NCI-H748 treated with DMSO at 0.1 percent for 48 hours (cell line): Measurements from ENCODE around the gene CLDN4.
"Not testable (repeated sequence)": the region's sequence is repeated elsewhere in the genome, so short reads cannot be mapped to it uniquely, and the experiment has no call there.

ENCODE experiments used
- DNase-seq: peaks from one replicate; lab custom pipeline; 2025; lab: John Stamatoyannopoulos, UW

The CLDN4 gene, protein sequence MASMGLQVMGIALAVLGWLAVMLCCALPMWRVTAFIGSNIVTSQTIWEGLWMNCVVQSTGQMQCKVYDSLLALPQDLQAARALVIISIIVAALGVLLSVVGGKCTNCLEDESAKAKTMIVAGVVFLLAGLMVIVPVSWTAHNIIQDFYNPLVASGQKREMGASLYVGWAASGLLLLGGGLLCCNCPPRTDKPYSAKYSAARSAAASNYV

DNA sequence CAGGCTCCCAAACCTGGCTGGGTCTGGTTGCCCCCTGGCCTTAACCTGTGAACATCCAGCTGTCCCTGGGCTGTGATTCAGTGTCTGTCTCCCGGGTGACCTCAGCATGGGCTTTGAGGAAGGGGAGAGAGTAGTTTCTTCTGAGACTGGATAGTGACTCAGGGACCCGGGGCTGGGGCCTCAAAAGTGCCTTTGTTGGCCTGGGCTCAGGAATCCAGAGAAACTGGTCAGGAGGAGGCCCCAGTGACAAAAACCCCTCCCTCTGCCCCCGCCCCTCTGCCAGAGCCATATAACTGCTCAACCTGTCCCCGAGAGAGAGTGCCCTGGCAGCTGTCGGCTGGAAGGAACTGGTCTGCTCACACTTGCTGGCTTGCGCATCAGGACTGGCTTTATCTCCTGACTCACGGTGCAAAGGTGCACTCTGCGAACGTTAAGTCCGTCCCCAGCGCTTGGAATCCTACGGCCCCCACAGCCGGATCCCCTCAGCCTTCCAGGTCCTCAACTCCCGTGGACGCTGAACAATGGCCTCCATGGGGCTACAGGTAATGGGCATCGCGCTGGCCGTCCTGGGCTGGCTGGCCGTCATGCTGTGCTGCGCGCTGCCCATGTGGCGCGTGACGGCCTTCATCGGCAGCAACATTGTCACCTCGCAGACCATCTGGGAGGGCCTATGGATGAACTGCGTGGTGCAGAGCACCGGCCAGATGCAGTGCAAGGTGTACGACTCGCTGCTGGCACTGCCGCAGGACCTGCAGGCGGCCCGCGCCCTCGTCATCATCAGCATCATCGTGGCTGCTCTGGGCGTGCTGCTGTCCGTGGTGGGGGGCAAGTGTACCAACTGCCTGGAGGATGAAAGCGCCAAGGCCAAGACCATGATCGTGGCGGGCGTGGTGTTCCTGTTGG, at the start of gene CLDN4:
Gene CLDN4 (plus strand): TSS at position 316 of the 903 bp plus-strand sequence. CDS start 206 bp downstream, at position 522.
- no peak for DNase-seq

DNA sequence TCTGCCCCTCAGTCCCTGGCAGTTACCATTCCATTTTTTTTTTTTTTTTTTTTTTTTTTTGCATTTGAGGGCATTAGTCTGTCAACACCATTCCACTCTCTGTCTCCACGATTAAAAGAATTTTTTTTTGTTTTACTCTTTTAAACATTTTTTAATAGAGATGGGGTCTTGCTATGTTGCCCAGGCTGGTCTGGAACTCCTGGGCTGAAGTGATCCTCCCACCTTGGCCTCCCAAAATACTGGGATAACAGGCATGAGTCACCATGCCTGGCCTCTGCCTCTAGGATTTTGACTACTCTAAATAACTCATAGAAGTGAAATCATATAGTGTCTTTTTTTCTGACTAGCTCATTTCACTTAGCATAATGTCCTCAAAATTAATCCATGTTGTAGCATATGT, 44.2 kb upstream of the CLDN4 start:
- DNase-seq: no peak

DNA sequence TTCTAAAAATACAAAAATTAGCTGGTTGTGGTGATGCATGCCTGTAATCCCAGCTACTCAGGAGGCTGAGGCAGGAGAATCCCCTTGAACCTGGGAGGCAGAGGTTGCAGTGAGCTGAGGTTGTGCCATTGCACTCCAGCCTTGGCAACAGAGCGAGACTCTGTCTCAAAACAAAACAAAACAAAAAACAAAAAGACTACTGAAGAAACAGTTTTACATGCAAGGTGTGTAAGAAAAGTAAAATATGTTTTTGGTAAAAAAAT, 43.1 kb upstream of the CLDN4 start:
- not testable (repeated sequence) for DNase-seq

DNA sequence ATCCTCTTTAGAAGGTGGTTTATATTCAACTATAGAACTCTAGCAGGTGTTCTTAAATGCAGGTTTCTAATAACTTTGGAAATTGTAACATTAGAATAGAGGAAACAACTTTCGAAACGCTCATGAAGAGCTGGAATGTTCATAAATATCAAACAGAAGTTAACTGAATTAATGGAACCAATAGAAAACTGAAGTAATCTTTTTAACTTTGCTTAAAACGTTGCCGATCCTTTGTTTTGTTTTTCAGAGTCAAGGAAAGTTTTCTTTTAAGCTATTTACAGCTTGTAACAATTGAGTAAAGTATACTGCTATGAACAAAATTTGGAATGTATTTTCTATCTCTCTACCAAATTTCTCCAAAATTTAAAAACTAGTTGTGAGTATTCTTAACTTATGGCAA, 41.7 kb upstream of the CLDN4 start:
- no peak for DNase-seq

DNA sequence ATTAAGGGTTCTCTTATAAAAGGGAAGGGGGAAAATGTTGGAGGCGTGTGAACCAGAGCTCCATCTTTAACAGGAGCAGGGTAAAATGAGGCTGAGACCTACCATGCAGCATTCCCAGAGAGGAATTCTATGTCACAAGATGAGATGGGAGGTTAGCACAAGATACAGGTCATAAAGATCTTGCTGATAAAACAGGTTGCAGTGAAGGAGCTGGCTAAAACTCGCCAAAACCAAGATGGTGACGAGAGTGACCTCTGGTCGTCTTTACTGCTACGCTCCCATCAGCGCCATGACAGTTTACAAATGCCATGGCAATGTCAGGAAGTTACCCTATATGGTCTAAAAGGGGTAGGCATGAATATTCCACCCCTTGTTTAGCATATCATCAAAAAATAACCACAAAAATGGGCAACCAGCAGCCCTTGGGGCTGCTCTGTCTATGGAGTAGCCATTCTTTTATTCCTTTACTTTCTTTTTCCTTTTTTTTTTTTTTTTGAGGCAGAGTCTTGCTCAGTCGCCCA, 39.6 kb upstream of the CLDN4 start:
- not testable (repeated sequence) for DNase-seq

DNA sequence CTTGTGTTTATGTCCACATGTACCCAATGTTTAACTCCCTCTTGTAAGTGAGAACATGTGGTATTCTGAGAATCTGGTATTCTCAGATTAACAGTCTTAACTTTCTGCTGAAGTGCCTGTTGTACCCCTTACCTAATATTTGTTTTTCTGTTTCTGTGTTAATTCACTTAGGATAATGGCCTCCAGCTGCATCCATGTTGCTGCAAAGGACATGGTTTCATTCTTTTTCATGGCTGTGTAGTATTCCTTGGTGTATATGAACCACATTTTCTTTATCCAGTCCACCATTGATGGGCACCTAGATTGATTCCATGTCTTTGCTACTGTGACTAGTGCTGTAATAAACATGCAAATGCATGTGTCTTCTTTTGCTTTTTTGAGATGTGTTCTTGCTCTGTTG, 35.6 kb upstream of the CLDN4 start:
- DNase-seq: not testable (repeated sequence)

DNA sequence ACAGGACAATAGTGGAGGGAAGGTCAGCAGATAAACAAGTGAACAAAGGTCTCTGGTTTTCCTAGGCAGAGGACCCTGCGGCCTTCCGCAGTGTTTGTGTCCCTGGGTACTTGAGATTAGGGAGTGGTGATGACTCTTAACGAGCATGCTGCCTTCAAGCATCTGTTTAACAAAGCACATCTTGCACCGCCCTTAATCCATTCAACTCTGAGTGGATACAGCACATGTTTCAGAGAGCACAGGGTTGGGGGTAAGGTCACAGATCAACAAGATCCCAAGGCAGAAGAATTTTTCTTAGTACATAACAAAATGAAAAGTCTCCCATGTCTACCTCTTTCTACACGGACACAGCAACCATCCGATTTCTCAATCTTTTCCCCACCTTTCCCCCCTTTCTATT, 34.1 kb upstream of the CLDN4 start:
- not testable (repeated sequence) for DNase-seq

DNA sequence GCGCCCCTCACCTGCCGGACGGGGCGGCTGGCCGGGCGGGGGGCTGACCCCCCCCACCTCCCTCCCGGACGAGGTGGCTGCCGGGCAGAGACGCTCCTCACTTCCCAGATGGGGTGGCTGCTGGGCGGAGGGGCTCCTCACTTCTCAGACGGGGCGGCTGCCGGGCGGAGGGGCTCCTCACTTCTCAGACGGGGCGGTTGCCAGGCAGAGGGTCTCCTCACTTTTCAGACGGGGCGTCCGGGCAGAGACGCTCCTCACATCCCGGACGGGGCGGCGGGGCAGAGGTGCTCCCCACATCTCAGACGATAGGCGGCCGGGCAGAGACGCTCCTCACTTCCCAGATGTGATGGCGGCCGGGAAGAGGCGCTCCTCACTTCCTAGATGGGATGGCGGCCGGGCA, 33.6 kb upstream of the CLDN4 start:
- DNase-seq: not testable (repeated sequence)

DNA sequence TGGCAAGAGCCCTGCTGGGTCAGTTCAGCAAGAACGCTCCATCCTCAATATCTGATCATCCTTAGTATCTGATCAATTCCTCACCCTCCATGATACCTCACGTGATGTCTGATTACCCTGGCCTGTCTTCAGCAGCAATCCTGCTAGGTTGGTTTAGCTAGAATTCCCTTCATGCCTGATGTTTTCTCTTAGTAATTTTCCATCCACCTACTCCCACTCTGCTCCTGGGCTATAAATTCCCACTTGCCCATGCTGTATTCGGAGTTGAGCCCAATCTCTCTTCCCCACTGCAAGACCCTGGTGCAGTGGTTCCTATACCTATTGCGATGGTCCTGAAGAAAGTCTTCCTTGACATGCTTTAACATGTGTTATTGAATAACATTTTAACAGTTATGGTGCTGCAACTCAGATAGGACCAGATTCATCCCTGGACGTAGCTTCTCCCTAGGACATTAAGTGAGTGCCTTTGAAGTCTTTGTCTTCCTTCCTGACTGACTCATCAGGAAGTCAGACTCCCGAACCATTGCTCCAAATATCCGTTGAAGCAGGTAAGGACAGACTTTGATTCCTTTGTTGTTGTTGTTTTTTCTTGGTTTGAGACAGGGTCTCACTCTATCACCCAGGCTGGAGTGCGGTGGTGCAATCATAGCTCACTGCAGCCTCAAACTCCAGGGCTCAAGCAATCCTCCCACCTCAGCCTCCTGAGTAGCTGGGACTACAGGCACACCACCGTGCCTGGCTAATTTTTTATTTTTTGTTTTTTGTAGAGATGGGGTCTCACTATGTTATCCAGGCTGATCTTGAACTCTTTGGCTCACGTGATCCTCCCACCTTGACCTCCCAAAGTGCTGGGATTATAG, 31.3 kb upstream of the CLDN4 start:
- no peak for DNase-seq

DNA sequence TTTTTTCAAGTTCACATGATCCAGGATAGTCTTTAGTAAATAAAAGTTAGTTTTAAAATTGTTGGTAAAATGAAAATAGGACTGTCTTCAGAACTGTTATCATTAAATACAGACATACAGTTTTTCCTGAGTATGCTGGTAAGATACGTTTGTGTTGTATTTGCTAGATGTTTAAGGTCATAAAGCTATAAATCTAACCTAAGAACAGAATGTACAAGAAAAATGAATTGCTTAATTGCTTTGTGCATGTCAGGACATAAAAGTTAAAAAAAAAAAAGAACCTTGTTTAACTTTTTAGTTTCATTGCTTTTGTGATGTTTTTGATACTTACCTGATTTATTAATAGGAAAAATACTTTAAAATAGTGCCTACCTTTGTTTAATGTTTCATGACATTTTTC, 29.2 kb upstream of the CLDN4 start:
- DNase-seq: no peak

DNA sequence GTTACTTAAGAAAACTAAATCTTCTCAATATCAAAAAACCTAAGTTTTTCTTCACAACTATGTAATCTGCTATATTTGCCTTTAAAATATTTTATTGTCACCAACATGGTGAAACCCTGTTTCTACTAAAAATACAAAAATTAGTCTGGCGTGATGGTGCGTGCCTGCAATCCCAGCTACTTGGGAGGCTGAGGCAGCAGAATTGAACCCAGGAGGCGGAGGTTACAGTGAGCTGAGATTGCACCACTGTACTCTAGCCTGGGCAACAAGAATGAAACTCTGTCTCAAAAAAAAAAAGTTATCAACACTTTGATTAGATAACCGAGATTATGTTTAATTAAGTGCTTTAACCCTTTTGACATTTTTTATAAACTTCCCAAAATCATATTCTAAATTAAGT, 28.3 kb upstream of the CLDN4 start:
- DNase-seq: no peak

DNA sequence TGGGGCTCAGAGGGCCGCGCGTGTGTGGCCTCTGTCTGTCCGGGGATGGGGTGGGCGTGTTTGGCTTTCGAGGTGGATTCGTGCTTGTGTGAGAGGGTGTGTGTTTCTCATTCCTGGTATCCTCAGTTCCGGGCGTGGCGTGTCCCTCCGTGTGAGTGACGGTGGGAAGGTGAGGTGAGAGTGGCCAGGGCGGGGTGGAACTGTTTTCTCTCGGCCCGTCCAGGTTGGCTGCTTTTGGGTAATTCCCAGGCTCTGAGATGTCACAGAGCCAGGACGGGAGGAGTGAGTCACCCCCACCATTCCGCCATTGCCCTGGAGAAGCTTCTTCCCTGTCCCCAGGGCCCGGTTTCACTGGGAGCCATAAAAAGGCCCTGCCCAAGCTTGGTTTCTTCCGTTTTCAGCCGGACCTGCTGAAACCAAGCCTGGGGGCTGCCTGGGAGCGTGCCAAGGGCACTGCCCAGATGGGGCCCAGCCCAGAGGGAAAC, 21.3 kb upstream of the CLDN4 start:
- no peak for DNase-seq

DNA sequence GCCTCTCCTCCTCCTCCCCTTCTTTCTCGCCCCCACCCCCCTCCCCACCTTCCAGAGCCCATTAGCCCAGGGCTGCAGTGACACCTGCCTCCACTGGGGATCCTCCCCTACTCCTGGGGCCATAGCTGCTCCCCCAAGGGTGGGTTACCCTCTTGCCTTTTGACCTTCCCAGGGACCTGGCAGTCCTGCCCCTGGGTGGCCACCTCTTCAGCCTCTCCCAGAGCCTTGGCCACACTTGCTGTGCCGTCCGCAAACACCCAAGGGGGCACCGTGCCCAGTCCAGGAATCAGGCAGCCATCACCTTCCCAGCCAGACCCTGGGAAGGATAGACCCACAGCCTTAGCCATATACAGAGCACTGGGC, 19.8 kb upstream of the CLDN4 start:
- no peak for DNase-seq

DNA sequence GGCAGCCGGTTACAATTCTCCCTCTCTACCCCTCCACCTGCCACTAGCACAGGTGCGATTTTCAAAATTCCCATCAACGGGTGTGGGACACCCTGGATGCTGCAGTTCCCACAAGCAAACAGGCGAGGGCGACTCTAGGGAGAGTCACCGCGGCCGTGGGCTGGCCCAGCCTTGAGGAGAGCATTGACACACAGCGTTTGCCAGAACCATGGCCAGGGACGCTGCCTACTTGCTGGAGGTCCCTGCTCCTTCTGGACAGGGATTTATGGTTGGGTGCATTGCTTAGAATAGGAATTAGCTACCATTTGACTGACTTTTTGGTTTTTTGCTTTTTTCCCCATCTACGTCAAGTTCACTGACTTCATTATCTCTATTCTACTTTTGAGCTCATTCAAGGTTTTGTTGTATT, 19.0 kb upstream of the CLDN4 start:
- peak; percentile 36 for DNase-seq

DNA sequence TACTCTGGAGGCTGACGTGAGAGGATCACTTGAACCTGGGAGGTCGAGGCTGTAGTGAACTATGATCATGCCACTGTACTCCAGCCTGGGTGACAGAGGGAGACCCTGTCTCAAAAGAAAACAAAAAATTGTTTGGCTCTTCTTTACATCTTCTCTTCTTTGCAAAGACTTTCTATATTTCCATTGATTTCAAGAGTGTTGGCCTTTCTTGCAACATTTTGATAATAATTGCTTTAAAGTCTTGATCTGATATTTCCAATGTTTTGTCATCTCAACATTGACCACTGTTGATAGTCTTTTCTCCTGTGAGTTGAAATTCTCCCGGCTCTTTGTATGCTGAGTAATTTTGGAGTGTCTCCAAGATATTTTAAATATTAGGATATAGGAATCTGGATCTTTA, 17.8 kb upstream of the CLDN4 start:
- no peak for DNase-seq

DNA sequence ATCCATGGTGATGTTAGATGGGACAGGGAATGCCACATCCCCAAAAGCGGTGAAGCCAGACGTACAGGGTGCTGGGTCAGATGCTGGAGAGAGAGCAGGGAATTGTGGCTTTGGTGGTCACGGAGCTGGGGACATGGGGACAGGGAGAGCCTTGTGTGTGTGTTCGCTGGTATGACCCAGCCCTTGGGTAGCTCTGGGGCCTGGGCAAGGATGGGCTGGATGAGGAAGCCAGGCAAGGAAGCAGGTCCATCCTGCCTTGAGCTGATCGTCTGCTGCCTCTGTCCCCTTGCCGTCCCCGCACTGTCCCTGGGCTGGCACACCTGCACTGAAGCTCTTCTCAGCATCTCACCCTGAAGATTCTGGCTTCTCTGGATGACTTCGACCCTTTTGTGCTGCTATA, 15.4 kb upstream of the CLDN4 start:
- DNase-seq: no peak

DNA sequence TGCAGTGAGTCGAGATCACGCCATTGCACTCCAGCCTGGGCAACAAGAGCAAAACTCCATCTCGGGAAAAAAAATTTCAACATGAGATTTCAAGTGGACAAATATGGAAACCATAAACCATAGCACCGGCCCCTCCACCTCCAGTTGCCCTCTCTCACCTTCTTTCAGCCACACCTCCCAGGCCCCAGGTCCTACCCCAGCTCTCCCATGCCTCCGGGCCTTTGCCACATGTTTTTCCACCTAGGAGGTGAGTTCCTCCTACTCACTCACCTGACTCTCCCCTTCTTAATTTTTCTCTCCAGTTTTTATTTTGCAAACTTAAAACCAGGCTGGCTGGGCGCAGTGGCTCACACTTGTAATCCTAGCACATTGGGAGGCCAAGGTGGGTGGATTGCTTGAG, 13.7 kb upstream of the CLDN4 start:
- DNase-seq: no peak

DNA sequence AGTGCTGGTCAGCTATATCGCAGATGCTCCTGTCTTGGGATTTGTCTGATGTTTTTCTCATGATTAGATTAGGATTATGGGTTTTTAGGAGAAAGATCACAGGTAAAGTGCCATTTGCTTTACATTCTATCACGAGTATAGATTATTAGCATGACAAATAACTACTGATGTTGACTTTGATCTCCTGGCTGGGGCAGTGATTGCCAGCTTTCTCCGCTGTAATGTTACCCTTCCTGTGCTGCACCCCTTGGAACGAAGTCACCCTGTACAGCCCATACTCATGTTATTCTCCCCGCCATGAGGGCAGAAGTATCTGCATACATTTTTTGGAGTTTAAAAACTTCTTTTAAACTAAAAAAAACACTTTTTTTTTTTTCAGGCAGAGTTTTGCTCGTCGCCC, 10.8 kb upstream of the CLDN4 start:
- DNase-seq: no peak

DNA sequence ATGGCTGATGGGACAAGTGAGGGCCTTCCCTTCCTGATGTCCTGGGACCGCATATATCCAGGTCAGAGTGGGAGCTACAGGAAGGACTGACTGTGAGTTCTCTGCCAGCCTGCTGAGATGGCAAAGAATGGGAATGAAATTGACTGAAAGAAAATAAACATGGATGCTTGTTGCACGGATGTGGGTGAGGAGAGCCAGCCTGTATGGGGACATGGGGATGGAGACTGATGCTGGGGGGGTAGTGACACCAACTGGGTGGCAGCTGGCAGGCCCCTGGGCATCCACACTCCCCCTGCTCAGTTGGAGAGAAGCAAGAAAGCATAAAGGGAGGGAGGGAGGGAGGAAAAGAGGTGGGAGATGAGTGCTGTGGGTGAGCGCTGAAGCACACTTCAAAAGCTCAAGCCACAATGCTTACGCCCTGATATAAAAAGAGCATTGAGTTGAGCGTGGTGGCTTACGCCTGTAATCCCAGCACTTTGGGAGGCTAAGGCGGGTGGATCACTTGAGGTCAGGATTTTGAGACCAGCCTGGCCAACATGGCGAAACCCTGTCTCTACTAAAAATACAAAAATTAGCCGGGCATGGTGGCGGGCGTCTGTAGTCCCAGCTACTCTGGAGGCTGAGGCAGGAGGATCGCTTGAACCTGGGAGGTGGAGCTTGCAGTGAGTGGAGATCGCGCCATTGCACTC, 9.1 kb upstream of the CLDN4 start:
- not testable (repeated sequence) for DNase-seq

DNA sequence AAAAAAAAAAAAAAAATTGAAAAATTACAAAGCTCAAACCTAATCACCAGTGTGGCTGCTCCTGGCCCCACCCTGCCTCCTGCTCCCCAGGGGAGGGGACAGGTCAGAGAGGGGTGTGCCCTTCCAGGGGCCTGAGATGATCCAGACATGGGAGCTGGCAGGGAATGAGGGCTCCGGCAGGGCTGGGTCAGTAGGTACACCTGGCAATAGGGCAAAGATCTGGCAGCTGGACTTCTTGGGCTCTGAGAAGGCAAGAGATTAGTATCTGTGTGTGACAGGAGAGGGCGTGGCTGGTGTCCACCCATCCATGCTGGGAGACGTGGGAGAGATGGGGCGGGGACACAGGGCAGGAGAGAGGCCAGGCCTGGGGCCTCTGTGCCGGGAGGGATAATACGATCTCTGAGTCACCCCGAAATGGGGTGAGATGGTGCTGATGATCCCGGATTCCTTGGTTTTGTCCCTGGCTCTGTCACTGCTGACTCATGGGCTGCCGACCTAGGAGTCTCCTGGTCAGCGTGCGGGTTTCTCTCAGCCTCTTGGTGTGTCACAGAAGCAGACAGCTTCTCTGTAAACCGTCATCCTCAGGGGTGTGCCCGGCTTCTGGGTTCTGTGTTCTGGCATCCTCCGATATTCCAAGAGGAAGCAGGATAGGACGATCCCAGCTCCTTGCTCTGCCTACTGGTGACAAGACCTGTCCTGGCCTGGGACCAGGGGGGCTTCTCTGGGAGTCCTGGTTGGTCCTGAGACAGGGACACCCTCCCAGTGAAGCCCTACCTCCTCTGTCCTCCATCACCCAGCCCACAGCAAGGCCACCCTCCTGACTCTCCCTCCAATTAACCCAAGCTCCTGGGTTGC, 8.2 kb upstream of the CLDN4 start:
- DNase-seq: no peak

DNA sequence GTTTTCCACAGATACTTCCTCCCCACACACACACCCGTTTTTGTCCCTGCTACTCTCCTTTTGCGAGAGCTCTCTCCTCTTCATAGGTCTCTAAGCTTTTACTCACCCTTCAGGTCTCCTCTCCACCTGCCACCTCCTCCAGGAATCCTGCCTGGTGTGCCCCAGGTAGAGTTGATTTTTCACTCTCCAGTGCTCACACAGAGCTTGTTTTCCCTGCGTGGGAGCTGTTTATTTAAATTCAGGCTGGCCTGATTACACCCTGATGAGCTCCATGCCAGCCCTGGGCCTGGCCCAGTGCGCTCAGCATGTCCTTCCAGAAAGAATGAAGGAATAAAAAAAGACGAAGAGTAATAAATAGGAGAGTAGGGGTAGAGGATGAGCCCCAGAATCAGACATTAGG, 7.5 kb upstream of the CLDN4 start:
- DNase-seq: no peak
